Activated B cell treated with CpG ODN at 0.5 μM for 24 hours (primary cell): Measurements from ENCODE around the gene FLNC. TPM values are rescaled to one million over a fixed set of nuclear protein-coding genes. Genes with fewer than 3 reads are reported as not detected.

ENCODE experiments used
- ATAC-seq: fragments of 200-7000 bp; cut with Tn5 transposase; one replicate; pipeline ENCODE4 v1.10.0; 2021; ENCODE audit warnings: low read depth, mild to moderate bottlenecking, moderate library complexity
- CTCF ChIA-PET: fragments of 350-600 bp; sonication (Branson Sonifier 250); formaldehyde crosslinking; loops from one replicate; lab custom pipeline; 2021; ENCODE audit warnings: antibody characterized with exemption; lab: Charles Lee
- POLR2A ChIA-PET: fragments of 350-600 bp; sonication (Branson Sonifier 250); formaldehyde crosslinking; loops from one replicate; lab custom pipeline; 2021; ENCODE audit warnings: antibody characterized with exemption; lab: Charles Lee
- DNase-seq: peaks from one replicate; pipeline ENCODE4 v3.0.0; 2022
- H3K27ac Mint-ChIP-seq: one replicate; pipeline ENCODE4 v1.8.0; 2020; ENCODE audit warnings: mixed read lengths
- H3K27me3 Mint-ChIP-seq: one replicate; pipeline ENCODE4 v1.8.0; 2021; ENCODE audit warnings: mixed read lengths
- H3K36me3 Mint-ChIP-seq: one replicate; pipeline ENCODE4 v1.8.0; 2021; ENCODE audit warnings: low read depth, mixed read lengths
- H3K4me1 Mint-ChIP-seq: one replicate; pipeline ENCODE4 v1.8.0; 2021; ENCODE audit warnings: mixed read lengths
- H3K4me3 Mint-ChIP-seq: one replicate; pipeline ENCODE4 v1.8.0; 2020; ENCODE audit warnings: mild to moderate bottlenecking, mixed read lengths
- H3K9me3 Mint-ChIP-seq: one replicate; pipeline ENCODE4 v1.8.0; 2020; ENCODE audit warnings: mixed read lengths
- CTCF ChIP-seq: fragments of 200-600 bp; IDR thresholded peaks from one replicate; pipeline ENCODE4 v1.8.0; 2022; ENCODE audit warnings: antibody characterized with exemption, mild to moderate bottlenecking
- intact Hi-C: fragments of 100-400 bp; cut with micrococcal nuclease; formaldehyde crosslinking; loops from one replicate; pipeline ENCODE4 v1.15.1; 2024
- total RNA-seq: library from RNA; stranded (reverse); gene quantifications from 2 replicates; pipeline ENCODE4 v1.2.3, GENCODE V29; 2022

Gene FLNC
- total RNA-seq, 1 donor from 2014 or later = not detected

- ChIA-PET CTCF (no interaction called here), POLR2A (no interaction called here)
- peaks cover 33% of the 10 kb centered on the region for H3K36me3 Mint-ChIP-seq
- H3K4me3 Mint-ChIP-seq = no peak overlapping the region
- no peak for TF ChIP-seq CTCF
- H3K4me1 Mint-ChIP-seq = peaks cover 39% of the 10 kb centered on the region
- intact Hi-C loops = loop anchor here (10.0 kb wide), 2 partner anchors 391 to 461 kb away; partner anchors contain the start of genes IMPDH1 and METTL2B
- H3K9me3 Mint-ChIP-seq = no peaks in the 10 kb centered on the region
- H3K27ac Mint-ChIP-seq = no peak overlapping the region
- peaks cover 2% of the 10 kb centered on the region for H3K27me3 Mint-ChIP-seq
- ATAC-seq (no peak), DNase-seq (no peak)
Observed at GRCh38 chr7:128865303-128865702, 35.1 kb downstream of the FLNC start.

GRCh38 chr7:128865996-128866877 lies 36.0 kb downstream of the FLNC start:
- intact Hi-C loops = loop anchor here (10.0 kb wide), 2 partner anchors 391 to 461 kb away; partner anchors contain the start of genes IMPDH1 and METTL2B
- Mint-ChIP-seq H3K4me1 (peaks cover 42% of the 10 kb centered on the region), H3K36me3 (peaks cover 33% of the 10 kb centered on the region), H3K27me3 (peaks cover 8% of the 10 kb centered on the region), H3K27ac (no peak overlapping the region), H3K4me3 (no peak overlapping the region), H3K9me3 (no peaks in the 10 kb centered on the region)
- ChIA-PET CTCF (no interaction called here), POLR2A (no interaction called here)
- ATAC-seq (no peak), DNase-seq (no peak)
- no peak for TF ChIP-seq CTCF

- no peak for DNase-seq
- Mint-ChIP-seq H3K36me3 (peaks cover 33% of the 10 kb centered on the region), H3K27me3 (peaks cover 8% of the 10 kb centered on the region), H3K4me1 (peaks cover 39% of the 10 kb centered on the region), H3K4me3 (no peak overlapping the region), H3K9me3 (no peaks in the 10 kb centered on the region), H3K27ac (no peak overlapping the region)
- intact Hi-C loops = loop anchor here (10.0 kb wide), 2 partner anchors 392 to 462 kb away; partner anchors contain the start of genes IMPDH1 and METTL2B
- POLR2A ChIA-PET = interaction anchor here (0.6 kb wide), 1 partner anchor 101 kb away, joined by 6 read pairs; no protein-coding TSS in a partner anchor
- no peak for TF ChIP-seq CTCF
- no peak for ATAC-seq
- CTCF ChIA-PET = no interaction called here
Observed at GRCh38 chr7:128867241-128867640, 37.0 kb downstream of the FLNC start.

- POLR2A ChIA-PET = interaction anchor here (0.6 kb wide), 1 partner anchor 102 kb away, joined by 6 read pairs; no protein-coding TSS in a partner anchor
- CTCF ChIA-PET = interaction anchor here (1.0 kb wide), 1 partner anchor 16 kb away, joined by 3 read pairs; no protein-coding TSS in a partner anchor
- Mint-ChIP-seq H3K27ac (no peak overlapping the region), H3K4me3 (no peak overlapping the region), H3K4me1 (peaks cover 33% of the 10 kb centered on the region), H3K27me3 (peaks cover 8% of the 10 kb centered on the region), H3K9me3 (no peaks in the 10 kb centered on the region), H3K36me3 (peaks cover 28% of the 10 kb centered on the region)
- DNase-seq (no peak), ATAC-seq (no peak)
- no peak for TF ChIP-seq CTCF
- intact Hi-C loops = loop anchor here (10.0 kb wide), 2 partner anchors 393 to 463 kb away; partner anchors contain the start of genes IMPDH1 and METTL2B
Observed at GRCh38 chr7:128867842-128868623, 37.8 kb downstream of the FLNC start.
